Neuronal stem cell (in vitro differentiated cells): ENCODE results near the gene NGF.
A peak's percentile ranks its signal among the peaks of the same experiment; 100 is the strongest.

Experiments
- DNase-seq: peaks from one replicate; pipeline ENCODE4 v3.0.0-alpha.2; 2013; ENCODE audit warnings: low spot score
- H2AFZ ChIP-seq: one replicate; pipeline ENCODE4 v1.6.1; 2013; ENCODE audit warnings: mild to moderate bottlenecking, low read length, inconsistent platforms
- H2AK5ac ChIP-seq: 2 replicates; pipeline ENCODE4 v1.6.1; 2013; ENCODE audit warnings: low read depth, mild to moderate bottlenecking, inconsistent platforms, low read length, moderate library complexity, mixed read lengths
- H2BK120ac ChIP-seq: 2 replicates; pipeline ENCODE4 v1.6.1; 2013; ENCODE audit warnings: low read depth, mild to moderate bottlenecking, inconsistent platforms, low read length, moderate library complexity, mixed read lengths
- H2BK12ac ChIP-seq: one replicate; pipeline ENCODE4 v1.6.1; 2013; ENCODE audit warnings: low read length, inconsistent platforms
- H2BK15ac ChIP-seq: 2 replicates; pipeline ENCODE4 v1.6.1; 2013; ENCODE audit warnings: mild to moderate bottlenecking, low read length, inconsistent platforms, mixed read lengths
- H2BK5ac ChIP-seq: one replicate; pipeline ENCODE4 v1.6.1; 2013; ENCODE audit warnings: inconsistent platforms, mild to moderate bottlenecking, low read length, moderate library complexity
- H3K14ac ChIP-seq: one replicate; pipeline ENCODE4 v1.6.1; 2013; ENCODE audit warnings: low read length, inconsistent platforms
- H3K18ac ChIP-seq: 2 replicates; pipeline ENCODE4 v1.6.1; 2013; ENCODE audit warnings: low read length, inconsistent platforms
- H3K23ac ChIP-seq: 2 replicates; pipeline ENCODE4 v1.6.1; 2013; ENCODE audit warnings: low read depth, mild to moderate bottlenecking, mixed read lengths, low read length, inconsistent platforms; ENCODE audit not compliant: poor library complexity
- H3K27ac ChIP-seq: replicated peaks from 3 replicates; pipeline ENCODE4 v1.5.1; 2013; ENCODE audit warnings: low read length, inconsistent platforms
- H3K27me3 ChIP-seq, 3 experiments: 2 replicates each; pipeline ENCODE4 v1.6.1; 2013; ENCODE audit warnings: low read length in 3 of 3, mild to moderate bottlenecking in 2 of 3, inconsistent platforms in 1 of 3, low read depth in 1 of 3, mixed read lengths in 1 of 3, moderate library complexity in 1 of 3; ENCODE audit not compliant: control insufficient read depth in 3 of 3, insufficient read depth in 3 of 3
- H3K36me3 ChIP-seq, 2 donors: replicated peaks in 1 of 2; 2 replicates each; pipeline ENCODE4 v1.6.1; 2013; ENCODE audit warnings: low read length in 2 of 2; ENCODE audit not compliant: control insufficient read depth in 2 of 2, insufficient read depth in 2 of 2
- H3K4ac ChIP-seq: 2 replicates; pipeline ENCODE4 v1.6.1; 2013; ENCODE audit warnings: inconsistent platforms, mild to moderate bottlenecking, low read length, moderate library complexity
- H3K4me1 ChIP-seq, 2 donors: 1 replicate in 1 of 2; 2 replicates in 1 of 2; pipeline ENCODE4 v1.6.1; 2013; ENCODE audit warnings: low read length in 2 of 2, low read depth in 1 of 2; ENCODE audit not compliant: control insufficient read depth in 2 of 2, insufficient read depth in 1 of 2
- H3K4me2 ChIP-seq: one replicate; pipeline ENCODE4 v1.6.1; 2013; ENCODE audit warnings: mild to moderate bottlenecking, low read length, inconsistent platforms; ENCODE audit not compliant: insufficient read depth, poor library complexity, severe bottlenecking
- H3K4me3 ChIP-seq, 2 donors: 2 replicates each; pipeline ENCODE4 v1.5.1; 2013; ENCODE audit warnings: low read length in 2 of 2, mild to moderate bottlenecking in 2 of 2, inconsistent platforms in 1 of 2, moderate library complexity in 1 of 2
- H3K79me1 ChIP-seq: one replicate; pipeline ENCODE4 v1.6.1; 2013; ENCODE audit warnings: low read depth, mild to moderate bottlenecking, inconsistent platforms, low read length, moderate library complexity
- H3K9ac ChIP-seq: one replicate; pipeline ENCODE4 v1.6.1; 2013; ENCODE audit warnings: mild to moderate bottlenecking, low read depth, low read length, inconsistent platforms; ENCODE audit not compliant: poor library complexity
- H3K9me3 ChIP-seq, 2 donors: replicated peaks in 1 of 2; 2 replicates each; pipeline versions ENCODE3 to v1.6.1; 2013; ENCODE audit warnings: low read length in 2 of 2, mild to moderate bottlenecking in 2 of 2, inconsistent platforms in 1 of 2, low read depth in 1 of 2, mixed read lengths in 1 of 2, moderate library complexity in 1 of 2; ENCODE audit not compliant: control insufficient read depth in 2 of 2, insufficient read depth in 1 of 2
- H4K8ac ChIP-seq: one replicate; pipeline ENCODE4 v1.6.1; 2013; ENCODE audit warnings: low read depth, mild to moderate bottlenecking, inconsistent platforms, low read length, moderate library complexity
- H4K91ac ChIP-seq: one replicate; pipeline ENCODE4 v1.6.1; 2013; ENCODE audit warnings: low read length, low read depth, mild to moderate bottlenecking, inconsistent platforms; ENCODE audit not compliant: poor library complexity
- WGBS, 2 donors: extraction: QIAGEN DNeasy Blood & Tissue Kit; methylation state at CpG; one replicate each; pipeline ENCODE4 v1.1.7; 2013; ENCODE audit warnings: missing lambda C conversion rate in 2 of 2, mixed read lengths in 1 of 2; ENCODE audit not compliant: insufficient read length in 2 of 2, insufficient replicate concordance in 1 of 2; ENCODE audit errors: extremely low coverage in 2 of 2; 5-methylcytosine and 5-hydroxymethylcytosine counted together

The NGF gene

GRCh38 chr1:115347282-115347681, 9.2 kb upstream of the NGF start:
- DNase-seq = no peak
- H3K79me1 ChIP-seq = no peaks in the 10 kb centered on the region
- no peaks in the 10 kb centered on the region for H3K9me3 ChIP-seq
- H3K14ac ChIP-seq = no peak overlapping the region
- H4K8ac ChIP-seq = no peak overlapping the region
- H2BK12ac ChIP-seq = no peak overlapping the region
- no peak overlapping the region for H4K91ac ChIP-seq
- no peak overlapping the region for H3K9ac ChIP-seq
- H2BK120ac ChIP-seq = no peak overlapping the region
- H3K4me3 ChIP-seq = no peak overlapping the region
- H3K27ac ChIP-seq = no peak overlapping the region
- H3K36me3 ChIP-seq = no peaks in the 10 kb centered on the region
- no peak overlapping the region for H2AFZ ChIP-seq
- no peak overlapping the region for H3K18ac ChIP-seq
- H3K4me1 ChIP-seq = peaks cover 0 to 4% of the 10 kb centered on the region in 2 donors
- no peak overlapping the region for H3K23ac ChIP-seq
- no peak overlapping the region for H3K4ac ChIP-seq
- H3K27me3 ChIP-seq = no peaks in the 10 kb centered on the region
- no peak overlapping the region for H2BK15ac ChIP-seq
- no CpG with 5 or more reads among the region's 2 CpGs for WGBS, 2 donors
- no peak overlapping the region for H2AK5ac ChIP-seq
- no peak overlapping the region for H2BK5ac ChIP-seq
- H3K4me2 ChIP-seq = no peak overlapping the region

- peaks cover 0 to 26% (median 9%) of the 10 kb centered on the region in 3 experiments for H3K27me3 ChIP-seq
- peak overlapping the region; percentile 22 for H3K18ac ChIP-seq
- H3K4me3 ChIP-seq = no peak overlapping the region
- no CpG with 5 or more reads among the region's 2 CpGs for WGBS, 2 donors
- H3K14ac ChIP-seq = no peak overlapping the region
- H3K36me3 ChIP-seq = no peaks in the 10 kb centered on the region
- no peaks in the 10 kb centered on the region for H3K9me3 ChIP-seq
- no peak overlapping the region for H3K4ac ChIP-seq
- H3K23ac ChIP-seq = no peak overlapping the region
- H2AK5ac ChIP-seq = no peak overlapping the region
- H3K79me1 ChIP-seq = no peaks in the 10 kb centered on the region
- H3K4me1 ChIP-seq = peaks cover 0 to 12% of the 10 kb centered on the region in 2 donors
- H2AFZ ChIP-seq = no peak overlapping the region
- H4K8ac ChIP-seq = no peak overlapping the region
- H2BK120ac ChIP-seq = no peak overlapping the region
- H3K4me2 ChIP-seq = no peak overlapping the region
- DNase-seq = no peak
- H3K27ac ChIP-seq = no peak overlapping the region
- H2BK5ac ChIP-seq = no peak overlapping the region
- no peak overlapping the region for H3K9ac ChIP-seq
- no peak overlapping the region for H2BK12ac ChIP-seq
- no peak overlapping the region for H2BK15ac ChIP-seq
- no peak overlapping the region for H4K91ac ChIP-seq
Measured at GRCh38 chr1:115343200-115343737, 5.2 kb upstream of the NGF start.

GRCh38 chr1:115341948-115342347, 3.9 kb upstream of the NGF start:
- WGBS, 2 donors = no CpG with 5 or more reads among the region's 2 CpGs
- Histone ChIP-seq H3K27ac (no peak overlapping the region), H2BK5ac (no peak overlapping the region), H3K9ac (no peak overlapping the region), H3K4me3 (no peak overlapping the region), H2BK12ac (no peak overlapping the region), H2AK5ac (no peak overlapping the region), H2BK15ac (no peak overlapping the region), H4K8ac (no peak overlapping the region), H3K4me1 (peaks cover 0 to 10% of the 10 kb centered on the region in 2 donors), H3K27me3 (peaks cover 0 to 40% (median 16%) of the 10 kb centered on the region in 3 experiments), H3K9me3 (no peaks in the 10 kb centered on the region), H3K4me2 (no peak overlapping the region), H2BK120ac (no peak overlapping the region), H2AFZ (no peak overlapping the region), H3K23ac (no peak overlapping the region), H3K79me1 (no peaks in the 10 kb centered on the region), H3K18ac (no peak overlapping the region), H4K91ac (no peak overlapping the region), H3K14ac (no peak overlapping the region), H3K36me3 (no peaks in the 10 kb centered on the region), H3K4ac (no peak overlapping the region)
- peak; percentile 57 for DNase-seq

- Histone ChIP-seq H3K4ac (no peak overlapping the region), H2AFZ (no peak overlapping the region), H3K36me3 (no peaks in the 10 kb centered on the region)
Measured at GRCh38 chr1:115340879-115341278, 2.8 kb upstream of the NGF start.

More at GRCh38 chr1:115340879-115341278, 2.8 kb upstream of the NGF start:
- peaks cover 0 to 10% of the 10 kb centered on the region in 2 donors for H3K4me1 ChIP-seq
- no peak overlapping the region for H2BK120ac ChIP-seq
- H3K27me3 ChIP-seq = peaks cover 0 to 50% (median 16%) of the 10 kb centered on the region in 3 experiments
- H3K9me3 ChIP-seq = no peaks in the 10 kb centered on the region
- no peak overlapping the region for H2AK5ac ChIP-seq
- H2BK15ac ChIP-seq = no peak overlapping the region
- no CpG with 5 or more reads among the region's 3 CpGs for WGBS, 2 donors
- no peak overlapping the region for H2BK12ac ChIP-seq
- H3K27ac ChIP-seq = no peak overlapping the region
- no peak overlapping the region for H3K23ac ChIP-seq
- DNase-seq = no peak
- no peak overlapping the region for H3K14ac ChIP-seq
- no peak overlapping the region for H4K91ac ChIP-seq
- no peak overlapping the region for H4K8ac ChIP-seq
- no peak overlapping the region for H3K9ac ChIP-seq
- no peak overlapping the region for H3K4me3 ChIP-seq
- H3K18ac ChIP-seq = no peak overlapping the region
- no peaks in the 10 kb centered on the region for H3K79me1 ChIP-seq
- no peak overlapping the region for H3K4me2 ChIP-seq
- no peak overlapping the region for H2BK5ac ChIP-seq
